Stimulated activated CD8-positive, alpha-beta memory T cell treated with anti-CD3 and anti-CD28 coated beads, Interleukin-4, amount 100 ng/mL, for 1 hour (primary cell): ENCODE results near the gene PIGR.

Source experiments
- DNase-seq, 2 donors: peaks; one replicate each; pipeline ENCODE4 v3.0.0-alpha.2; 2020; ENCODE audit warnings: low read depth in 2 of 2, low spot score in 1 of 2

PIGR gene

DNA sequence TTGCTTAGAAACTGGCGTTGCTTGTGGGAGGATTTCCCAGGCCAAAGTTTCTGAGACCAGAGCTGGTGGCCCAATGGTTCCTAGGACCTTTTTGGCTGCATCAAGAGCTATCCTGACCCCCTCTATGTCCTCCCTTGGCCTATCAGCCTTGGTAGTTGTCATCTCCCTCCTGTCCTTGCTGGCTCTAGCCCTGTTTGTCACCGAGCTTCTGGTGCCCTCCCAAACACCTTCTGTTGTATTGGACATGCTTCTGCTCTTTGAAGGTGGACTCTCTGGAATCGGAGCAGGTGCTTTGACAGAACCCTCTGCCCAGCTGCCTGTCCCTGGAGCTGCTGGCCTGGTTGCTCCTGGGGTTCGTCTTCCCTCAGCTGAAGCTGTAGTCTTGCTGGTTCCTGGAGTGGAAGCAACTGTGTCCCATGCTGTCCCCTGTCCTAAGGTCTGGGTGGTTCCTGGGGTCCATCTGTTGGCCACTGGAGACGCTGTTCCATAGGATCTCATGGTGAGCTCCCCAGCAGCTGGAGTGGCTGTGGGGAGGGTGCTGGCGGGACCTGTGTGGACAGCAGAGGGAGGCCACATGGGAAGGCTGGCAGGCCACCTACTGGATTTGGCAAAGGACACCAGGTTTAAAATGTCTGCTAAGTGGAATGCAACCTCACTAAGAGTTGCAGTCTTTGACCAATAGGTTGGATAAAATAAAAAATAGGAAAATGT lies 14.6 kb upstream of the PIGR start:
- DNase-seq = no peak

- DNase-seq = no peak
Measured at GRCh38 chr1:206958144-206958543, 11.9 kb upstream of the PIGR start.

DNA sequence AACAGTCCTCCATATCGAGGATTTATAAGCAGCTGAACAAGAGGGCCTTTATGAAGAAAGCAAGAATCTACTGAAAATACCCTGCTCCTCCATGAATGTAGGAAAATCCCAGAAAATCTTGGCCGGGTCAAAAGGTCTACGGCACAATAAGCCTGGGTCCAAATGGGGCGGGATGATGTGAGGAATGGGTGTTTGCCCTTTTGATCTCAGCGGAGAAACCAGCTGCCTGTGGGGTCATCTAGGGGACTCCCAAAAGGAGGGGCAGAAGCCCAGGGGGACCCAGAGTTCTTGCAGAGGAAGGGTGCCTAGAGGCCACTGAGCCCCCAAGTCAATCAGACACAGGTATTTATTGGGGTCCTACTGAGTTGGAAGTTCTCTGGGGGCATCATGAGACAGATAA lies 11.4 kb upstream of the PIGR start:
- no peak for DNase-seq

- no peak for DNase-seq
Measured at GRCh38 chr1:206955476-206956451, 9.5 kb upstream of the PIGR start.

DNA sequence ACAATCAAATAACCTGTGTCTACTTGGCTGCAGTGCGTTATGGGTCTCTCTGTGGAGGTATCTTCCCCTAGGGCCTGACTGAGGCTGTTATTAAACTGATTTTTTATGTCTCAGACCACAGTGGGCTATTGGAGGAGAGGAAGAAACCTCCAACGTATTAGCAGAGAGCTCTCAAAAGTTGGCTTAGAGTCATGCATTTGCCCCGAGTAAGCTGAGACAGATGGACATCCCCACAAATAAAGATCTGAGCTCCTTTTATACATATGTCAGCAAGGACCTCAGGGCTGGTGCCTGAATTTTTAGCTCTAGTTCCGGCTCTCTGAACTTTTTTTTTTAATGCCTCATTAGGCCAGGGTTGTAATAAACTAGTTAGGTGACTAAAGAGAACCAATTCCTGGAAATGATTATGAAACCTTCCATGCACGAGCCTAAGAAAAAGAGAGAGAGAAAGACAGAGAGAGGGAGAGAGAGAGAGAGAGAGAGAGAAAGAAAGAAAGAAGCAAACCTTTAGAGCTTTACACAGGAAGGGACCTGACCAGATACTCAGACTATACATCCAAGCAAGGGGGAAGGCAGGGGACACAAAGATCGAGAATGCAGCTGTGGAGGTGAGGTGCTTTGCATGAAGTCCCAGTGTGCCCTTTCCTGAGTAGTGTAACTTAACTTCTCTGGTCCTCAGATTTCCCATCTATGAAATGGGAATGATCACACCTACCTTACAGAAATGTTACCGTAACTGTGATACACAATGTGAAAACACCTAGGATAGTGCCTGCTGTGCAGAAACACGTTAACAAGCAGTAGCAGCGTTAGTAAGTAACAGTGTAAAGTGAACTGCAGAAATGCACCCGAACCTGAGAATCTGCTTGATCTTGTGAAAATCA lies 8.4 kb upstream of the PIGR start:
- no peak for DNase-seq

DNA sequence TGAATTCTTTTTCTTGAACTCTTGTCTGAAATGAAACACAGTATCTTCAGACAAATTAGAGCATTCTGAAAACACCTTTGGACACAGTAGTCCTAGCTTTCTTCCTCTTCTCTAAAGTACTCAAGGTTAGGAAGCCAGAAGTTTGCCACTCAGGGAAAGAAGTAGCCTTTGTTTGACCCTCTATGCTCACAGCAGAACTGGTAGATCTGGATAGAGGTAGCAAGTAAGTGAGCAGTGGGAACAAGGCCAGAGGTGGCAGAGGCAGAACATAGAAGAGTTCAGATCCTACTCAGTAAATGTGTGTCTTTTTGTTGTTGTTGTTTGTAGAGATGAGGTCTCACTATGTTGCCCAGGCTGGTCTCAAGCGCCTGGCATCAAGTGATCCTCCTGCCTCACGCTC lies 7.4 kb upstream of the PIGR start:
- no peak for DNase-seq

DNA sequence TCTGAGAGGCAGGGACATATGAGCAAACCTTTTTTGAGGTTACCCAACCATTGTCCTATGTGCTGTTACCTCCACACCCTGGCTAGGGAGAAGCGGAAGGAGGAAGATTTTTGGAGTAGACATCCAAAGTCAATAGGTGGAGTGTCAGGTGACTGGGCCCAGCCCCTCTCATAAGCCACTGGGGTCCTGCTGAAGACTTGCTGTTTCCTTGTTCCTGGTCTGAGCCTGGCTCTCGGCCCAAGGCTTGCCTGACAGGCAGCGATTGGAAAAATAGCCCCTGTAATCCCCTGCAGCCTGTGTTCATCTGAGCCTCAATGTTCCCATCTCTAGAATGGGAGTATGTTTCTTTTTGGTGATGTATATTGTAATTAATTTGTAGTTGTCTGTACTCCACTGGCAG lies 6.9 kb upstream of the PIGR start:
- no peak for DNase-seq

DNA sequence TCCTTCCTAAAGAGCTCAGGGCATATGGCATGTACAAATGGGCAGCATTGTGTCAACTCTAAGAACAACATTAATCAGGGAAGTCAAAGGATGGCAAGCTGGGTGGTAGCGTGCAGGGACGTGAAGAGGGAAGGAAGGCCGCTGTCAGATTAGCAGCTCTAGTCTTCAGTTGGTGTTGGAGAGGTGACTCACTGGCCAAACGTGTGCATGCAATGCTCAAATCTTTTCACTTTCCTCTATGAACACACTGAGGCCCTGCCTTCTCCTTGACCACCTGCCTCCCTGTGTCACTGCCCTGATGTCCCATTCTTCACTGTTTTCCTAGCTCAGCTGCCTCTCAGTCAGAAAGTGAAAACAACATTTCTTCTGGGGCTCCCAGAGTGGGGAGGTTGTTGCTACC lies 5.9 kb upstream of the PIGR start:
- no peak for DNase-seq

DNA sequence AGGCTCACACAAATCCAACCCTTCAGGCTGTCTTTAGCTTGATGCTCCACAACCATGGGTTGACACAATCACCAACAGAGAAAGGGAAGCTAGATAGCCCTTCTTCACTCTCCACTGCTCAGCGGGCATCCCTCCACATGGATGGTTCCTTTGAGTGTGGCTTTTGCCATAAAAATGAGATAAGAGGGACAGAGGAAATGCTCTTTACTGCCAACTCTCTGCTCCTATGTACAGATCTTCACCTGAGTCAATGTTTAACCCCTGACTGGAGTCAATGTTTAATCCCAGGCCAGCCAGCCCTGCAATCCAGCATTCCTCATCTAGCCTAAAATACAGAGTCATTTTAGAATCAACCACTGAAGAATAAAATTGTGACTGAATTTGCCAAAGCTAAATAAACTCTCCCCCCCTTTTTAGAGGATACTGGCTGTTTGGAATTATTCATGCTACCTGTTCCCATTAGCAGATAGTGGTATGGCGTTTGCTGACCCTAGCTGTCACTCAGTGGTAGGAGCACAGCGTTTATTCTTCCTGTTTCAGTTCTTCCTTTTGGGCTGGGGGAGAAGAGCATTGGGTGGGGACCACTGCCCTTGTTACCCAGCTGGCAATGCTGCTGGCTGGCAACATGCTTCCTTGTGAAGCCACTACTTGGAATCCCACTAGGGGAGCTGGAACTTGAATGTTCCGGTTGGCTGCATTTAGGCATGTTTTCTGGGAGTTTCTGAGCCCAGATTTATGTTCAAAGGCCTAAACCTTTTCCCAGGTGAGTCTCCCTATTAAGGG lies 5.2 kb upstream of the PIGR start:
- no peak for DNase-seq

DNA sequence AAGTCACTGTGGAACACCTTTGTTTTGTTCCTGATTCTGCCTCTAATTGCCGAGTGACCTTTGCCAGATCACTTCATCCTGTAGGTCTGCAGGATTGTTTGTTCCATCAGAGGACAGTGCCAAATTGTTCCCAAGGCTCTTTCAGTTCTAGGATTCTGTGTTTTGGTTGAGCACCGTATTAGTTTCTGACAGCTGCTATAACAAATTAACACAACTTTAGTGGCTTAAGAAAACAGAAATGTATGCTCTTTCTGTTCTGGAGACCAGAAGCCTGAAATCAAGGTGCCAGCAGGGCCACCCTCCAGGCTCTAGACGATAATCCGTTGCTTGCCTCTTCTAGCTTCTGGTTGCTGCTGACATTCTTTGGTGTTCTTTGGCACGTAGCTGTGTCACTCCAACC lies 3.4 kb upstream of the PIGR start:
- no peak for DNase-seq

- no peak for DNase-seq
Measured at GRCh38 chr1:206949208-206949607, 2.9 kb upstream of the PIGR start.

- DNase-seq = no peak
Measured at GRCh38 chr1:206947255-206947654, 989 bp upstream of the PIGR start.

DNA sequence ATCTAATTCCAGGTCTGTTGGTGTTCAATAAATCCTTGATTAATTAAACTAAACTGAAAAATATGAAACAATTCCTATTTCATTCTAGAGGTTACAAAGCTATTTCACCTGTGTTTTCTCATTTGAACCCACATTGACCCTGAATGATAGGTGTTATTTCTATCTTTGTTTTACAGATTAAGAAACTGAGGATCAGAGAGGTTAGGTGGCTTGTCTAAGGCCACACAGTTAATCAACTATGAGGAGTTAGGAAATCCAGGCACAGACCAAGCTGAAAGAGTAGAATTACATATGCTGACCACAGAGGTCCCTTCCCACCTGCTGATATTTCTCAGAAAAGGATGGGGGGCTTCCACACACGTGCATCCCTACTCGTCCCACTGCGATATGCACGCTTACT lies 487 bp downstream of the PIGR start:
- no peak for DNase-seq

- DNase-seq = no peak
Measured at GRCh38 chr1:206944703-206945102, 1.6 kb downstream of the PIGR start.

GRCh38 chr1:206941766-206942418 lies 4.4 kb downstream of the PIGR start:
- no peak for DNase-seq

DNA sequence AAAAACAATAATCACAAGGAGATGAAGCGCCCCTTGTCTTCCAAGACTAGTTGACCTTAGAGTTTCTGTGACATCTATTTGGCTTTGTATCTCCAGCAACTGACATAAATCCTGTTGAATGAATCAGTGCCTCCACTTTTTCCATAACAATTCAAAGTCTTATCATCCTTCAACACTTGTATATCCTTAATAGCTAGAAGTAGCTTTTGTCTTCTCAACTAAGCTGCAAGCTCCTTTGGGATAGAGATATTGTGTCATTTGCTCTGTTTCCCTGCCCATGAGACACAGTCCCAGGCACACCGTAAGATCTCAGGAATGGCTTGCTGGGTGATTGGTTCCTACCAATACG lies 5.7 kb downstream of the PIGR start:
- DNase-seq = no peak

- DNase-seq = no peak
Measured at GRCh38 chr1:206939841-206940587, 6.3 kb downstream of the PIGR start.

- DNase-seq = no peak
Measured at GRCh38 chr1:206939131-206939530, 7.1 kb downstream of the PIGR start.

GRCh38 chr1:206937425-206937824 lies 8.8 kb downstream of the PIGR start:
- DNase-seq = no peak
